Peyer's patch (tissue), 4 donors: ENCODE results near the gene HS6ST1. TPM values are rescaled to one million over a fixed set of nuclear protein-coding genes. Genes with fewer than 3 reads are reported as not detected.
A peak's percentile ranks its signal among the peaks of the same experiment; 100 is the strongest.

Experiments
- DNase-seq, 3 donors: peaks; one replicate each; pipeline ENCODE4 v3.0.0-alpha.2; 2017 to 2019
- H3K27ac ChIP-seq, 4 donors: fragments of 200-600 bp; sonication (generic); one replicate each; pipeline ENCODE4 v1.5.1; 2016 to 2019
- H3K27me3 ChIP-seq, 2 donors: fragments of 200-600 bp; sonication (generic); one replicate each; pipeline ENCODE4 v1.5.1; 2019
- H3K36me3 ChIP-seq, 3 donors: fragments of 200-600 bp; sonication (generic); one replicate each; pipeline ENCODE4 v1.5.1; 2016 to 2019
- H3K4me1 ChIP-seq, 4 donors: fragments of 200-600 bp; sonication (generic); one replicate each; pipeline ENCODE4 v1.5.1; 2016 to 2019
- H3K4me3 ChIP-seq, 4 donors: fragments of 200-600 bp; sonication (generic); 1 replicate in 3 of 4; 2 replicates in 1 of 4; pipeline ENCODE4 v1.5.1; 2016 to 2019; ENCODE audit warnings: mild to moderate bottlenecking in 1 of 4
- H3K9me3 ChIP-seq, 4 donors: fragments of 200-600 bp; sonication (generic); one replicate each; pipeline ENCODE4 v1.5.1; 2016 to 2019; ENCODE audit warnings: mild to moderate bottlenecking in 1 of 4
- CTCF ChIP-seq, 6 experiments: fragments of 450-650 bp in 4 of 6; fragments of 200-600 bp in 2 of 6; sonication (generic) in 1 of 6; IDR thresholded peaks; one replicate each; pipeline ENCODE4 v1.5.1; 2017 to 2019; ENCODE audit warnings: antibody characterized with exemption in 6 of 6, mild to moderate bottlenecking in 3 of 6, moderate library complexity in 1 of 6
- POLR2A ChIP-seq, 2 donors: fragments of 450-650 bp; IDR thresholded peaks; one replicate each; pipeline ENCODE4 v1.5.1; 2017; ENCODE audit warnings: antibody characterized with exemption in 2 of 2, mild to moderate bottlenecking in 2 of 2, moderate library complexity in 2 of 2
- total RNA-seq, 4 donors: library from RNA; depleted of rRNA; stranded (reverse); fragments of >200 nt; gene quantifications; one replicate each; pipeline ENCODE4 v1.1.0, GENCODE V29; 2016

HS6ST1 gene
- total RNA-seq, 4 donors from 2014 or later: 16.5 to 52.0 (median 40.2) TPM

GRCh38 chr2:128364441-128364911 lies 45.8 kb upstream of the HS6ST1 start:
- H3K36me3 ChIP-seq: no peaks in the 10 kb centered on the region
- H3K4me3 ChIP-seq: no peak overlapping the region
- H3K9me3 ChIP-seq: no peaks in the 10 kb centered on the region
- no peaks in the 10 kb centered on the region for H3K4me1 ChIP-seq
- DNase-seq: peak in 2 of 3 donors; percentile 34 to 41
- H3K27me3 ChIP-seq: no peaks in the 10 kb centered on the region
- no peak overlapping the region for H3K27ac ChIP-seq
- no peak for TF ChIP-seq CTCF (IDR thresholded peaks at IDR 0.05)
- TF ChIP-seq POLR2A (IDR thresholded peaks at IDR 0.05): no peak

GRCh38 chr2:128363934-128364361 lies 45.3 kb upstream of the HS6ST1 start:
- no peak overlapping the region for H3K27ac ChIP-seq

GRCh38 chr2:128362889-128363228 lies 44.2 kb upstream of the HS6ST1 start:
- H3K27ac ChIP-seq: peak overlapping the region in 2 of 4 donors; percentile 13 to 45
- TF ChIP-seq POLR2A (IDR thresholded peaks at IDR 0.05) (no peak), CTCF (IDR thresholded peaks at IDR 0.05) (no peak)
- peak in 2 of 3 donors; percentile 46 for DNase-seq

More at GRCh38 chr2:128363934-128364361, 45.3 kb upstream of the HS6ST1 start:
- Histone ChIP-seq H3K9me3 (no peaks in the 10 kb centered on the region), H3K36me3 (no peaks in the 10 kb centered on the region), H3K4me3 (no peak overlapping the region), H3K4me1 (no peaks in the 10 kb centered on the region), H3K27me3 (no peaks in the 10 kb centered on the region)
- DNase-seq: peak in 1 of 3 donors; percentile 28
- TF ChIP-seq CTCF (IDR thresholded peaks at IDR 0.05) (no peak), POLR2A (IDR thresholded peaks at IDR 0.05) (no peak)

GRCh38 chr2:128362176-128362888 lies 43.7 kb upstream of the HS6ST1 start:
- no peak overlapping the region for H3K4me3 ChIP-seq
- peak overlapping the region in 2 of 4 donors; percentile 13 to 45 for H3K27ac ChIP-seq
- no peaks in the 10 kb centered on the region for H3K9me3 ChIP-seq
- TF ChIP-seq CTCF (IDR thresholded peaks at IDR 0.05) (no peak), POLR2A (IDR thresholded peaks at IDR 0.05) (no peak)
- no peaks in the 10 kb centered on the region for H3K27me3 ChIP-seq
- H3K36me3 ChIP-seq: no peaks in the 10 kb centered on the region
- H3K4me1 ChIP-seq: no peaks in the 10 kb centered on the region
- DNase-seq: peak in 1 of 3 donors; percentile 39

More at GRCh38 chr2:128362889-128363228, 44.2 kb upstream of the HS6ST1 start:
- no peak overlapping the region for H3K4me3 ChIP-seq
- no peaks in the 10 kb centered on the region for H3K9me3 ChIP-seq
- H3K36me3 ChIP-seq: no peaks in the 10 kb centered on the region
- no peaks in the 10 kb centered on the region for H3K4me1 ChIP-seq
- no peaks in the 10 kb centered on the region for H3K27me3 ChIP-seq

- Histone ChIP-seq H3K4me1 (no peaks in the 10 kb centered on the region), H3K36me3 (no peaks in the 10 kb centered on the region), H3K9me3 (no peaks in the 10 kb centered on the region), H3K27me3 (no peaks in the 10 kb centered on the region), H3K4me3 (no peak overlapping the region), H3K27ac (no peak overlapping the region)
- TF ChIP-seq CTCF (IDR thresholded peaks at IDR 0.05) (no peak), POLR2A (IDR thresholded peaks at IDR 0.05) (no peak)
- DNase-seq: peak in 1 of 3 donors; percentile 36
Observed at GRCh38 chr2:128361376-128362131, 42.9 kb upstream of the HS6ST1 start.
